Neuron (in vitro differentiated cells): ENCODE measurements around the gene TBL3.

Experiments
- H2AFZ ChIP-seq: one replicate; pipeline ENCODE4 v1.6.1; 2013; ENCODE audit warnings: low read depth, mild to moderate bottlenecking, inconsistent platforms, low read length, moderate library complexity
- H3K27me3 ChIP-seq: one replicate; pipeline ENCODE4 v1.6.1; 2013; ENCODE audit warnings: low read length; ENCODE audit not compliant: insufficient read depth
- H3K36me3 ChIP-seq: one replicate; pipeline ENCODE4 v1.6.1; 2013; ENCODE audit warnings: low read length; ENCODE audit not compliant: insufficient read depth
- H3K4me1 ChIP-seq: one replicate; pipeline ENCODE4 v1.6.1; 2013; ENCODE audit warnings: low read length; ENCODE audit not compliant: insufficient read depth
- H3K4me3 ChIP-seq: 2 replicates; pipeline ENCODE4 v1.5.1; 2013; ENCODE audit warnings: mild to moderate bottlenecking, low read length, moderate library complexity
- H3K9me3 ChIP-seq: one replicate; pipeline ENCODE4 v1.6.1; 2013; ENCODE audit warnings: low read length

Gene TBL3

GRCh38 chr16:2023092-2024031 lies 51.5 kb downstream of the TBL3 start:
- peak overlapping the region; percentile 82 for H2AFZ ChIP-seq
- H3K4me1 ChIP-seq = peaks cover 26% of the 10 kb centered on the region
- no peaks in the 10 kb centered on the region for H3K36me3 ChIP-seq
- peak overlapping the region; percentile 37 for H3K4me3 ChIP-seq
- peaks cover 55% of the 10 kb centered on the region for H3K27me3 ChIP-seq
- H3K9me3 ChIP-seq = peaks cover 3% of the 10 kb centered on the region

GRCh38 chr16:2024032-2024420 lies 52.2 kb downstream of the TBL3 start:
- peaks cover 57% of the 10 kb centered on the region for H3K27me3 ChIP-seq
- no peak overlapping the region for H2AFZ ChIP-seq
- peaks cover 3% of the 10 kb centered on the region for H3K9me3 ChIP-seq
- H3K36me3 ChIP-seq = no peaks in the 10 kb centered on the region
- H3K4me1 ChIP-seq = peaks cover 26% of the 10 kb centered on the region
- no peak overlapping the region for H3K4me3 ChIP-seq

- H3K4me1 ChIP-seq = peaks cover 21% of the 10 kb centered on the region
- no peak overlapping the region for H2AFZ ChIP-seq
- no peaks in the 10 kb centered on the region for H3K36me3 ChIP-seq
- no peak overlapping the region for H3K4me3 ChIP-seq
- H3K27me3 ChIP-seq = peaks cover 46% of the 10 kb centered on the region
- peaks cover 3% of the 10 kb centered on the region for H3K9me3 ChIP-seq
These were observed 53.4 kb downstream of the TBL3 start for GRCh38 chr16:2025251-2025650.

GRCh38 chr16:2025878-2026460 lies 54.1 kb downstream of the TBL3 start:
- H3K4me3 ChIP-seq = no peak overlapping the region
- H2AFZ ChIP-seq = no peak overlapping the region
- peaks cover 41% of the 10 kb centered on the region for H3K27me3 ChIP-seq
- peaks cover 3% of the 10 kb centered on the region for H3K9me3 ChIP-seq
- H3K4me1 ChIP-seq = peaks cover 19% of the 10 kb centered on the region
- H3K36me3 ChIP-seq = no peaks in the 10 kb centered on the region

GRCh38 chr16:2026461-2027023 lies 54.7 kb downstream of the TBL3 start, which contains the start of gene NHERF2:
Gene NHERF2, plus strand, starts transcription at chr16:2026902. Its CDS starts 104 bp downstream, at chr16:2027006.
- Histone ChIP-seq H3K4me3 (peak within 1 kb of the TSS; percentile 33), H3K9me3 (peaks cover 3% of the 10 kb centered on the region), H3K4me1 (peaks cover 19% of the 10 kb centered on the region), H3K27me3 (peaks cover 40% of the 10 kb centered on the region), H3K36me3 (no peaks in the 10 kb centered on the region), H2AFZ (no peak within 1 kb of the TSS)

GRCh38 chr16:2027024-2028010 lies 55.5 kb downstream of the TBL3 start:
- H3K4me1 ChIP-seq = peaks cover 19% of the 10 kb centered on the region
- no peaks in the 10 kb centered on the region for H3K36me3 ChIP-seq
- H3K9me3 ChIP-seq = peaks cover 3% of the 10 kb centered on the region
- H3K27me3 ChIP-seq = peaks cover 38% of the 10 kb centered on the region
- no peak overlapping the region for H2AFZ ChIP-seq
- H3K4me3 ChIP-seq = peak overlapping the region; percentile 33

- peaks cover 14% of the 10 kb centered on the region for H3K4me1 ChIP-seq
- no peaks in the 10 kb centered on the region for H3K36me3 ChIP-seq
- peaks cover 38% of the 10 kb centered on the region for H3K27me3 ChIP-seq
- no peak overlapping the region for H3K4me3 ChIP-seq
- H2AFZ ChIP-seq = no peak overlapping the region
- H3K9me3 ChIP-seq = peaks cover 3% of the 10 kb centered on the region
These were observed 56.3 kb downstream of the TBL3 start for GRCh38 chr16:2028146-2028545.

- Histone ChIP-seq H3K4me1 (peaks cover 20% of the 10 kb centered on the region), H3K36me3 (no peaks in the 10 kb centered on the region), H2AFZ (no peak overlapping the region), H3K9me3 (peaks cover 3% of the 10 kb centered on the region), H3K4me3 (no peak overlapping the region), H3K27me3 (peaks cover 38% of the 10 kb centered on the region)
These were observed 56.9 kb downstream of the TBL3 start for GRCh38 chr16:2028620-2029220.

- no peak overlapping the region for H2AFZ ChIP-seq
- H3K4me3 ChIP-seq = no peak overlapping the region
- peaks cover 3% of the 10 kb centered on the region for H3K9me3 ChIP-seq
- H3K4me1 ChIP-seq = peaks cover 24% of the 10 kb centered on the region
- H3K36me3 ChIP-seq = no peaks in the 10 kb centered on the region
- peaks cover 38% of the 10 kb centered on the region for H3K27me3 ChIP-seq
These were observed 57.5 kb downstream of the TBL3 start for GRCh38 chr16:2029350-2029749.

GRCh38 chr16:2030036-2030435 lies 58.2 kb downstream of the TBL3 start:
- no peak overlapping the region for H3K4me3 ChIP-seq
- no peak overlapping the region for H2AFZ ChIP-seq
- peaks cover 24% of the 10 kb centered on the region for H3K4me1 ChIP-seq
- peaks cover 35% of the 10 kb centered on the region for H3K27me3 ChIP-seq
- no peaks in the 10 kb centered on the region for H3K36me3 ChIP-seq
- H3K9me3 ChIP-seq = peaks cover 3% of the 10 kb centered on the region

GRCh38 chr16:2031081-2031577 lies 59.3 kb downstream of the TBL3 start:
- H3K9me3 ChIP-seq = peaks cover 3% of the 10 kb centered on the region
- H3K36me3 ChIP-seq = no peaks in the 10 kb centered on the region
- H2AFZ ChIP-seq = no peak overlapping the region
- H3K27me3 ChIP-seq = peaks cover 24% of the 10 kb centered on the region
- H3K4me3 ChIP-seq = no peak overlapping the region
- H3K4me1 ChIP-seq = peaks cover 22% of the 10 kb centered on the region
